GM12878 (cell line): ENCODE data around the gene ARHGEF1. TPM values are rescaled to one million over a fixed set of nuclear protein-coding genes. Genes with fewer than 3 reads are reported as not detected.
A peak's percentile ranks its signal among the peaks of the same experiment; 100 is the strongest.

ENCODE experiments used
- ATAC-seq: fragments of 200-7000 bp; cut with Tn5 transposase; 3 replicates; pipeline ENCODE4 v1.9.1; 2020; ENCODE audit warnings: mild to moderate bottlenecking, moderate library complexity
- BruUV-seq: library from RNA; stranded (reverse); fragments of 400-500 nt; replicated peaks from 2 replicates; lab custom pipeline; 2021; lab: Mats Ljungman, UMichigan
- CTCF ChIA-PET: fragments of 300-600 bp; sonication (Branson Sonifier 250); formaldehyde crosslinking; extraction: SDS; loops from one replicate; lab custom pipeline; 2021; ENCODE audit warnings: inconsistent platforms; lab: Yijun Ruan, JAX
- POLR2A ChIA-PET: fragments of 350-600 bp; formaldehyde crosslinking; extraction: SDS; loops from one replicate; lab custom pipeline; 2021; ENCODE audit warnings: inconsistent platforms; lab: Charles Lee
- RAD21 ChIA-PET: fragments of 300-600 bp; sonication (Branson Sonifier 250); formaldehyde crosslinking; loops from one replicate; lab custom pipeline; 2023; ENCODE audit warnings: antibody characterized with exemption; ENCODE audit not compliant: unreplicated experiment; lab: Charles Lee
- SMC1A ChIA-PET: fragments of 300-600 bp; sonication (Branson Sonifier 250); formaldehyde crosslinking; loops from one replicate; lab custom pipeline; 2023; ENCODE audit not compliant: unreplicated experiment, uncharacterized antibody; lab: Charles Lee
- DNase-seq: peaks from one replicate; pipeline ENCODE4 v3.0.0-alpha.2; 2011; ENCODE audit warnings: low read depth, low spot score
- FAIRE-seq: peaks from 3 replicates; lab custom pipeline; 2011; peaks lifted over from hg19 to GRCh38; lab: Jason Lieb, UNC
- H2AFZ ChIP-seq: 2 replicates; pipeline ENCODE4 v1.6.0; 2011; ENCODE audit warnings: low read depth, low read length, control low read depth; ENCODE audit not compliant: control insufficient read depth
- H3K27ac ChIP-seq: 2 replicates; pipeline ENCODE4 v1.5.1; 2011; ENCODE audit warnings: control low read depth; ENCODE audit not compliant: control insufficient read depth, insufficient read depth
- H3K27me3 ChIP-seq, 2 experiments: replicated peaks in 1 of 2; 2 replicates each; pipeline versions ENCODE4 v1.6.0 to v1.6.1; 2011; ENCODE audit warnings: low read length in 1 of 2; ENCODE audit not compliant: control insufficient read depth in 2 of 2, insufficient read depth in 2 of 2
- H3K36me3 ChIP-seq, 2 experiments: 2 replicates each; pipeline ENCODE4 v1.5.1; 2011; ENCODE audit warnings: low read length in 1 of 2; ENCODE audit not compliant: control insufficient read depth in 2 of 2, insufficient read depth in 2 of 2
- H3K4me1 ChIP-seq: 2 replicates; pipeline ENCODE4 v1.6.1; 2011; ENCODE audit warnings: mild to moderate bottlenecking, low read length, moderate library complexity, mixed read lengths; ENCODE audit not compliant: control insufficient read depth, insufficient read depth
- H3K4me2 ChIP-seq: 2 replicates; pipeline ENCODE4 v1.6.0; 2011; ENCODE audit warnings: control low read depth; ENCODE audit not compliant: control insufficient read depth, insufficient read depth
- H3K4me3 ChIP-seq: fragments of 200-600 bp; sonication (generic); 2 replicates; pipeline ENCODE4 v1.5.1; 2016
- H3K79me2 ChIP-seq: 2 replicates; pipeline ENCODE4 v1.6.0; 2011; ENCODE audit warnings: low read length; ENCODE audit not compliant: control insufficient read depth, insufficient read depth
- H3K9ac ChIP-seq: 2 replicates; pipeline ENCODE4 v1.8.0; 2011; ENCODE audit warnings: low read length, control low read depth, mixed read lengths; ENCODE audit not compliant: control insufficient read depth, insufficient read depth
- H3K9me3 ChIP-seq: replicated peaks from 3 replicates; pipeline ENCODE4 v1.5.1; 2011; ENCODE audit warnings: mild to moderate bottlenecking, low read length; ENCODE audit not compliant: control insufficient read depth, insufficient read depth
- H4K20me1 ChIP-seq: 2 replicates; pipeline ENCODE4 v1.6.0; 2011; ENCODE audit not compliant: control insufficient read depth, insufficient read depth
- BMI1 ChIP-seq: fragments of 450-650 bp; IDR thresholded peaks from 2 replicates; pipeline ENCODE4 v1.6.1; 2016; ENCODE audit warnings: mild to moderate bottlenecking, moderate library complexity, borderline replicate concordance
- CREM ChIP-seq: IDR thresholded peaks from 2 replicates; pipeline ENCODE4 v1.6.1; 2014; ENCODE audit warnings: antibody characterized with exemption, low read depth
- IKZF2 ChIP-seq, 2 experiments: fragments of 450-650 bp; IDR thresholded peaks; 2 replicates each; pipeline ENCODE4 v1.6.1; 2017; ENCODE audit warnings: mild to moderate bottlenecking in 2 of 2, moderate library complexity in 2 of 2
- NFYB ChIP-seq: IDR thresholded peaks from 2 replicates; pipeline ENCODE4 v1.6.1; 2011; ENCODE audit warnings: low read depth, mild to moderate bottlenecking, low read length, improper control_type of control experiment, moderate library complexity; ENCODE audit not compliant: insufficient read depth
- POLR2A ChIP-seq: IDR thresholded peaks from 2 replicates; pipeline ENCODE4 v1.6.1; 2011; ENCODE audit warnings: low read depth, mild to moderate bottlenecking, low read length
- SMAD5 ChIP-seq: IDR thresholded peaks from 2 replicates; pipeline ENCODE4 v1.6.1; 2016; ENCODE audit warnings: antibody characterized with exemption, low read depth
- ZNF622 ChIP-seq: fragments of 450-650 bp; IDR thresholded peaks from 2 replicates; pipeline ENCODE4 v1.6.1; 2017; ENCODE audit warnings: mild to moderate bottlenecking, inconsistent platforms
- WGBS: methylation state at CpG from one replicate; pipeline ENCODE4 v1.1.6; 2016; ENCODE audit warnings: low lambda C conversion rate; ENCODE audit not compliant: insufficient replicate concordance, insufficient coverage; ENCODE audit errors: missing lambda C conversion rate; 5-methylcytosine and 5-hydroxymethylcytosine counted together
- in situ Hi-C: fragments of 300-500 bp; cut with MboI; formaldehyde crosslinking; loops from 9 replicates; pipeline ENCODE4 v1.14.3; 2018; ENCODE audit warnings: mixed read lengths
- intact Hi-C: fragments of 100-400 bp; cut with micrococcal nuclease; formaldehyde crosslinking; loops from one replicate; pipeline ENCODE4 v1.14.2; 2022; ENCODE audit not compliant: unreplicated experiment
- polyA plus RNA-seq, 11 experiments: library from polyadenylated mRNA; depleted of rRNA in 4 of 11; unstranded in 6 of 11; stranded (reverse) in 5 of 11; fragments of >200 nt; fragmentation: Nextera tagmentation in 4 of 11; fragmentation: Illumina TruSeq in 1 of 11; extraction: Ambion mirVana in 4 of 11; extraction: Trizol in 1 of 11; gene quantifications; 1 replicate in 1 of 11; 2 replicates in 10 of 11; pipeline versions ENCODE4 v1.2.1 to v1.2.3, GENCODE V29; 2011 to 2016; ENCODE audit warnings: inconsistent platforms in 2 of 11, missing spikeins in 2 of 11, low read depth in 1 of 11
- total RNA-seq, 4 experiments: library from RNA; depleted of rRNA in 3 of 4; stranded (reverse); fragments of >200 nt in 3 of 4; fragmentation: Illumina TruSeq in 1 of 4; extraction: Trizol in 1 of 4; gene quantifications; 2 replicates each; pipeline versions ENCODE4 v1.2.1 to v1.2.3, GENCODE V29; 2013 to 2021
- TF ChIP-seq, protein P1 (sequence below): IDR thresholded peaks from 2 replicates; pipeline ENCODE4 v1.6.1; 2012; ENCODE audit warnings: low read length, inconsistent platforms

Gene ARHGEF1
- total and polyA plus RNA-seq, 10 of the 15 experiments (the other 5 are each of a cell fraction or from before 2014, with no cell fraction given): 1.2 to 207 (median 53.9) TPM

DNA sequence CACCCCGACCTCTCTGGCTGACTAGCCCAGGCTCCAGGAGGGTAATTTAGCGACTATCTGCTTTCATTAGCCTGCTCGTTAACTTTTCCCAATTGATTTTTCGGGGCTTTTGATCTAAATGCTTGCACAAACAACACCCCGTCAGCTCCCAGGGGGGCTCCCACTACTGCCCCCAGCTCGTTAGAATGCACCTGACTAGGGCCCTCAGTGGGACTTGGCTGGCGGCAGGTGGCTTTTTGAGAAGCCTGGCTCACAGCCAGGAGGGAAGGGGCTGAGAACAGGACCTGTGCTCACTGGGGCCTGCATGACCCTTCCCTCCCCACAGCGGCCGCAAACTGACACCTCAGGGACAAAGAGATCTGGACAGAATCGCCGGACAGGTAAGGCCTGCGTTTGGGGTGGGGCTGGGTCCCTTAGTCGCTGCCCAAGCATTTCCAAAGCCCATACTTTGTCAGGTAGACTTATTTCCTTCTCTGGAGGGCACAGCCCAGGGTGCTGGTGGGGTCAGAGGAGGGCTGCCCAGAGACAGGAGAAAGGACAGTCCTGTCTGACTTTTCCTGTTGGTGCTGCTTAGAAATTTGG lies 13.5 kb upstream of the ARHGEF1 start:
- WGBS: 72% methylated on average over 13 of the region's 13 CpGs
- in situ Hi-C loops: no loop called here
- no peak for DNase-seq
- H3K4me2 ChIP-seq: peak overlapping the region; percentile 47
- 0 out of 2 replicates have a peak overlapping the region, but pooled peaks have one; percentile 10 for H3K27ac ChIP-seq
- peaks cover 25% of the 10 kb centered on the region for H4K20me1 ChIP-seq
- H3K36me3 ChIP-seq: peaks cover 23 to 29% of the 10 kb centered on the region in 2 experiments
- RAD21 ChIA-PET: interaction anchor here (1.0 to 8.7 kb wide), 3 partner anchors 9 to 82 kb away, joined by 4 to 120 read pairs (median 57); partner anchors contain the start of genes ARHGEF1 and RPS19
- H3K27me3 ChIP-seq: no peaks in the 10 kb centered on the region
- no peak for FAIRE-seq
- H3K79me2 ChIP-seq: peaks cover 40% of the 10 kb centered on the region
- CTCF ChIA-PET: interaction anchor here (0.9 to 8.7 kb wide), 4 partner anchors 10 to 89 kb away, joined by 3 to 85 read pairs (median 6); partner anchors contain the start of gene RPS19
- TF ChIP-seq POLR2A (peak; percentile 44), NFYB (no peak), IKZF2 (IDR thresholded peaks at IDR 0.05) (no peak), ZNF622 (no peak), BMI1 (no peak), SMAD5 (0 out of 2 replicates have a peak, but pooled peaks have one; percentile 47), CREM (no peak)
- TF ChIP-seq, protein P1, sequence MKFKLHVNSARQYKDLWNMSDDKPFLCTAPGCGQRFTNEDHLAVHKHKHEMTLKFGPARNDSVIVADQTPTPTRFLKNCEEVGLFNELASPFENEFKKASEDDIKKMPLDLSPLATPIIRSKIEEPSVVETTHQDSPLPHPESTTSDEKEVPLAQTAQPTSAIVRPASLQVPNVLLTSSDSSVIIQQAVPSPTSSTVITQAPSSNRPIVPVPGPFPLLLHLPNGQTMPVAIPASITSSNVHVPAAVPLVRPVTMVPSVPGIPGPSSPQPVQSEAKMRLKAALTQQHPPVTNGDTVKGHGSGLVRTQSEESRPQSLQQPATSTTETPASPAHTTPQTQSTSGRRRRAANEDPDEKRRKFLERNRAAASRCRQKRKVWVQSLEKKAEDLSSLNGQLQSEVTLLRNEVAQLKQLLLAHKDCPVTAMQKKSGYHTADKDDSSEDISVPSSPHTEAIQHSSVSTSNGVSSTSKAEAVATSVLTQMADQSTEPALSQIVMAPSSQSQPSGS: no peak
- TF ChIP-seq, all 136 proteins: peak for 2
- Histone ChIP-seq H3K9me3 (no peaks in the 10 kb centered on the region), H2AFZ (no peak overlapping the region), H3K4me1 (peaks cover 74% of the 10 kb centered on the region), H3K9ac (no peak overlapping the region), H3K4me3 (peak overlapping the region; percentile 12; the same call in 1 of the 2 replicates)
- intact Hi-C loops: no loop called here
- ChIA-PET SMC1A (interaction anchor here (0.7 to 8.2 kb wide), 3 partner anchors 9 to 76 kb away, joined by 3 to 57 read pairs (median 10); partner anchors contain the start of gene RPS19), POLR2A (interaction anchor here (0.7 to 6.6 kb wide), 3 partner anchors 10 to 76 kb away, joined by 3 to 90 read pairs (median 46); partner anchors contain the start of gene RPS19)
- no peak for ATAC-seq
- BruUV-seq: no TSS peak
